Muscle of leg (tissue), 11 donors: ENCODE results near the gene DECR2. TPM values are rescaled to one million over a fixed set of nuclear protein-coding genes. Genes with fewer than 3 reads are reported as not detected.

Experiments used
- DNase-seq: peaks from one replicate; pipeline ENCODE4 v3.0.0; 2013
- H3K27ac ChIP-seq: one replicate; pipeline ENCODE4 v1.5.1; 2013; ENCODE audit warnings: mild to moderate bottlenecking, low read length, control low read depth
- H3K27me3 ChIP-seq: one replicate; pipeline ENCODE4 v1.6.1; 2013; ENCODE audit warnings: low read length; ENCODE audit not compliant: control insufficient read depth, insufficient read depth
- H3K36me3 ChIP-seq: one replicate; pipeline ENCODE4 v1.6.1; 2013; ENCODE audit warnings: low read length; ENCODE audit not compliant: control insufficient read depth, insufficient read depth
- H3K4me1 ChIP-seq: one replicate; pipeline ENCODE4 v1.6.1; 2013; ENCODE audit warnings: low read length; ENCODE audit not compliant: control insufficient read depth, insufficient read depth
- H3K4me3 ChIP-seq: one replicate; pipeline ENCODE4 v1.5.1; 2013; ENCODE audit warnings: low read length, control low read depth
- H3K9me3 ChIP-seq: replicated peaks from 2 replicates; pipeline ENCODE4 v1.6.1; 2013; ENCODE audit warnings: low read depth, low read length; ENCODE audit not compliant: control insufficient read depth
- WGBS: methylation state at CpG from one replicate; pipeline ENCODE4 v1.1.5; 2013; ENCODE audit warnings: missing lambda C conversion rate; ENCODE audit not compliant: insufficient coverage; 5-methylcytosine and 5-hydroxymethylcytosine counted together
- polyA plus RNA-seq, 8 donors: library from polyadenylated mRNA; unstranded; fragments of 120-200 nt; gene quantifications; one replicate each; pipeline versions ENCODE4 v1.2.1 to v1.2.3, GENCODE V29; 2013; ENCODE audit warnings: inconsistent platforms in 1 of 8, low replicate concordance in 1 of 8; ENCODE audit not compliant: insufficient read length in 8 of 8, insufficient read depth in 1 of 8
- total RNA-seq: library from RNA; stranded (reverse); fragments of 120-200 nt; gene quantifications from one replicate; pipeline ENCODE4 v1.2.4, GENCODE V29; 2013

Gene DECR2
- total and polyA plus RNA-seq, 9 donors: 8.4 to 20.6 (median 13.0) TPM

DNA sequence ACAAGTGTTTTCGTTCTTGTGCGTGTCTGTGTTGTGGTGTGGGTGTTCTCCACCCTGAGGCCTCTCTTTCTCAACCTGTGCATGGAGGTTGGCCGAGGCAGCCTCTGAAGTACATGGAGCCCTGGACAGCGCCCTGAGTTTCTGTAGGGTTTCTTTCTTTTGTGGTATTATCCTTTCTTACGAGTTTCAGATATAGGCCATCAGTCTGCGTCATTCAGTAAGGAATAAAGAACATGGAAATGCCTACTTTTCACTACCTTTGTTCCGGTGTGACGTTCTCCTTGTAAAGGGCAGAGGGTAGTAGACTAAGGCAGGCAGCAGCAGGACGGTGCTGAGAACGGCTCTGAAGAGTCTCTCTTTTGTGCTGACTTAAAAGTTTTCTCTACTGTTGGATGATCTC lies 42.3 kb downstream of the DECR2 start:
- H3K36me3 ChIP-seq: no peaks in the 10 kb centered on the region
- no peak overlapping the region for H3K27ac ChIP-seq
- WGBS: 85% methylated on average over 4 of the region's 10 CpGs
- H3K4me3 ChIP-seq: no peak overlapping the region
- no peak for DNase-seq
- no peaks in the 10 kb centered on the region for H3K9me3 ChIP-seq
- H3K4me1 ChIP-seq: peaks cover 35% of the 10 kb centered on the region
- H3K27me3 ChIP-seq: no peaks in the 10 kb centered on the region

DNA sequence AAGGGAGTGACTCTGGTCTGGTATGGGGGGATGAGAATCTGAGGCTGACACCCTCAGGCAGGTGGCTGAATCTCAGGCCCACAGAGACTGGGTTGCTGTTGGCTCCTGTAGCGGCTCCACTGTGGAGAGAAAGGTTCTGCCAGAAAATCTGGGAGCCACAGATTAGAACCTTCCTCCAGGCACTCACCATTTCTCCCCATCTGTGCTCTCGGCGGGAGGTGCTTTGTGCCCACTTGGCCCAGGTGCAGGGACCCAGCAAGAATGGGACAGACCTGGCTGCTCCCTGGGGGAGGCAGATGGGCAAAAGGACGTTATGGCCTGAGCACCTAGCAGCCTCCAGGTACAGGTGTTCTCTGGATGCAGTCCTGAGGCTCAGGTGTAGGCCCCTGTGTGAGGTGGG lies 43.9 kb downstream of the DECR2 start:
- H3K36me3 ChIP-seq: no peaks in the 10 kb centered on the region
- H3K4me3 ChIP-seq: no peak overlapping the region
- peaks cover 25% of the 10 kb centered on the region for H3K4me1 ChIP-seq
- DNase-seq: no peak
- H3K27me3 ChIP-seq: no peaks in the 10 kb centered on the region
- no peaks in the 10 kb centered on the region for H3K9me3 ChIP-seq
- H3K27ac ChIP-seq: no peak overlapping the region
- WGBS: 81% methylated on average over 3 of the region's 4 CpGs

DNA sequence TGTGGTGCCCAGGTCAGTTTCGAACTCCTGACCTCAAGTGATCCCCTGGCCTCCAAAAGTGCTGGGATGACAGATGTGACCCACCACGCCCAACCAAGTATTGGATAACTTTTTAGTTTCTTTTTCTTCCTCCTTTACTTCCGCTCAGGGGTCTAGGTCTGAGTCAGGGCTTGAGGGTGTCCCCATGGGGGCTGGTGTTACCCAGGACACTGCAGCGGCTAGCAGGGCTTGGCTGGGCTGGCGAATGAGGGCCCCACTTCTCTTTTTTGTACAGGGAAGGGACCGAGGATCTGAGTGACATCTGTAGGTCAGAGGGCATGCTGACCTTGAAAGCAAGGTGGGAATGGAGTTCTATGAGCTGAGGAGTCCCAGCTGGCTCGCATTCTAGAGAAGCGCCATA lies 48.7 kb downstream of the DECR2 start:
- DNase-seq: no peak
- Histone ChIP-seq H3K9me3 (no peaks in the 10 kb centered on the region), H3K36me3 (no peaks in the 10 kb centered on the region), H3K4me1 (peaks cover 3% of the 10 kb centered on the region), H3K27ac (no peak overlapping the region), H3K27me3 (no peaks in the 10 kb centered on the region), H3K4me3 (no peak overlapping the region)
- WGBS: 30% methylated on average over 3 of the region's 8 CpGs

- H3K9me3 ChIP-seq: no peaks in the 10 kb centered on the region
- H3K27ac ChIP-seq: no peak overlapping the region
- H3K36me3 ChIP-seq: no peaks in the 10 kb centered on the region
- DNase-seq: peak; percentile 60
- H3K4me1 ChIP-seq: peaks cover 3% of the 10 kb centered on the region
- no peaks in the 10 kb centered on the region for H3K27me3 ChIP-seq
- WGBS: 60% methylated on average over 1 of the region's 14 CpGs
- H3K4me3 ChIP-seq: no peak overlapping the region
These were observed 49.3 kb downstream of the DECR2 start for GRCh38 chr16:450785-451512.

- Histone ChIP-seq H3K36me3 (no peaks in the 10 kb centered on the region), H3K27ac (no peak overlapping the region), H3K4me3 (no peak overlapping the region), H3K27me3 (no peaks in the 10 kb centered on the region), H3K9me3 (no peaks in the 10 kb centered on the region), H3K4me1 (peaks cover 17% of the 10 kb centered on the region)
- no peak for DNase-seq
- WGBS: 91% methylated on average over 13 of the region's 13 CpGs
These were observed 52.8 kb downstream of the DECR2 start for GRCh38 chr16:454397-454940.

GRCh38 chr16:455453-455852 lies 53.8 kb downstream of the DECR2 start:
- 89% methylated on average over 9 of the region's 12 CpGs for WGBS
- Histone ChIP-seq H3K27ac (no peak overlapping the region), H3K4me3 (no peak overlapping the region), H3K9me3 (no peaks in the 10 kb centered on the region), H3K27me3 (no peaks in the 10 kb centered on the region), H3K4me1 (peaks cover 15% of the 10 kb centered on the region), H3K36me3 (no peaks in the 10 kb centered on the region)
- no peak for DNase-seq

- peak; percentile 74 for DNase-seq
- Histone ChIP-seq H3K4me3 (no peak overlapping the region), H3K27ac (peak overlapping the region; percentile 77), H3K36me3 (peaks cover 7% of the 10 kb centered on the region), H3K27me3 (no peaks in the 10 kb centered on the region), H3K4me1 (peaks cover 14% of the 10 kb centered on the region), H3K9me3 (no peaks in the 10 kb centered on the region)
- WGBS: 34% methylated on average over 5 of the region's 11 CpGs
These were observed 55.3 kb downstream of the DECR2 start for GRCh38 chr16:456891-457483.

DNA sequence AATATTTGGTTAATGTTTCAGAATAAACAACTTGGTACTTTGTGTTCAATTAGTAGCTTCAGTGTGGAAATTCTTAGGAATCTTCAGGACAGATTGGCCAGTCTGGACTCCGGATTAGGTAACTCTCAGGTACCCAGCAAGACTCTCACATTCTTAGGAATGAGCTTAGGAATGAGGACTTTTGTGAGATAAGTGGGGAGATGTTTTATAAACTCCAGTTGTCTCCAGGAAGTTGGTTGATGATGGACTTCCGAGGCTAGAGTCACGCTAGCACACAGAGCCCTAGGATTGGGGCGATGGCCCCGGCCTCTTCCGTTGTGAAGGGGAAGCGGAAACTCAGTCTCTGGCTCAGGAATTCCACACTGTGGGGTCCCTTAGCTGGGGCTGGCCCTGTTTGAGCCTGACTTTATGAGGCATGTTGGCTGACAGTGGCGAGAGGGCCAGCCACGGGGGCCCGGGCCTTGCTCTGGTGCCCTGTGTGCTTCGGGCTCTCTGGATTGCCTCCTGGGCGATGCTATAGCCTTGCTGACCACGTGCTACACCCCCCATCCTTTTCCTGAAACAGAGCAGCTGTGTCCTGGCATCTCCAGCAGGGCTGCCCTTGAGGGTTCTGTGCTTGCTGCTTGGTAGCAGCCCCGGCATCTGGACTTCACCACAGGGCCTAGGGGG lies 56.2 kb downstream of the DECR2 start:
- no peak overlapping the region for H3K4me3 ChIP-seq
- WGBS: 60% methylated on average over 12 of the region's 14 CpGs

GRCh38 chr16:459761-460160 lies 58.1 kb downstream of the DECR2 start:
- 100% methylated on average over 3 of the region's 7 CpGs for WGBS
- Histone ChIP-seq H3K4me3 (no peak overlapping the region), H3K27ac (no peak overlapping the region), H3K27me3 (no peaks in the 10 kb centered on the region), H3K36me3 (peaks cover 25% of the 10 kb centered on the region), H3K9me3 (no peaks in the 10 kb centered on the region), H3K4me1 (peaks cover 14% of the 10 kb centered on the region)
- DNase-seq: no peak

More for the DNA sequence above, 56.2 kb downstream of the DECR2 start:
- H3K27me3 ChIP-seq: no peaks in the 10 kb centered on the region
- H3K9me3 ChIP-seq: no peaks in the 10 kb centered on the region
- peaks cover 13% of the 10 kb centered on the region for H3K36me3 ChIP-seq
- peak; percentile 53 for DNase-seq
- peak overlapping the region; percentile 77 for H3K27ac ChIP-seq
- peaks cover 14% of the 10 kb centered on the region for H3K4me1 ChIP-seq

DNA sequence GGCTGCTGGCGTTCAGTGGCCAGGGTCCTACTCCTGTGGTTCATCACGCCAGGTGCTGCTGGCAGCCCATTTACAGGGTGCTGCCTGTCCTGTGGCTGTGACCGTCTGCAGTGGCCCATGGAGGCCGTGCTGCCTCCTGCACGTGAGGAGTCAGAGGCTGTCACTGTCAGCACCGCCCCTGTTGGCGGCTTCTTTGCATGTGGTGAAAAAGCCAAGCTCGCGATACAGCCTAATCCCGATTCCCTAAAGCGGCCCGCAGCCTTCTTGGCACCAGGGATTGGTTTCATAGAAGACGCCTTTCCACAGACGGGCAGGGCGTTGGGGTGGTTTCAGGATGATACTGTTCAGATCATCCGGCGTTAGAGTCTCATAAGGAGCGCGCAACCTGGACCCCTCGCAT lies 59.1 kb downstream of the DECR2 start:
- no peak for DNase-seq
- Histone ChIP-seq H3K9me3 (no peaks in the 10 kb centered on the region), H3K27me3 (no peaks in the 10 kb centered on the region), H3K36me3 (peaks cover 27% of the 10 kb centered on the region), H3K4me1 (peaks cover 14% of the 10 kb centered on the region), H3K27ac (no peak overlapping the region), H3K4me3 (no peak overlapping the region)
- 87% methylated on average over 20 of the region's 20 CpGs for WGBS
